GM19397 (cell line): ENCODE measurements around the gene IKBKG.
"Not testable (repeated sequence)": the region's sequence is repeated elsewhere in the genome, so short reads cannot be mapped to it uniquely, and the experiment has no call there.

ENCODE experiments used
- ATAC-seq: cut with Tn5 transposase; IDR thresholded peaks from one replicate; pipeline ENCODE4 v1.9.1; 2021; ENCODE audit warnings: mild to moderate bottlenecking, moderate library complexity; ENCODE audit not compliant: unreplicated experiment

IKBKG gene

DNA sequence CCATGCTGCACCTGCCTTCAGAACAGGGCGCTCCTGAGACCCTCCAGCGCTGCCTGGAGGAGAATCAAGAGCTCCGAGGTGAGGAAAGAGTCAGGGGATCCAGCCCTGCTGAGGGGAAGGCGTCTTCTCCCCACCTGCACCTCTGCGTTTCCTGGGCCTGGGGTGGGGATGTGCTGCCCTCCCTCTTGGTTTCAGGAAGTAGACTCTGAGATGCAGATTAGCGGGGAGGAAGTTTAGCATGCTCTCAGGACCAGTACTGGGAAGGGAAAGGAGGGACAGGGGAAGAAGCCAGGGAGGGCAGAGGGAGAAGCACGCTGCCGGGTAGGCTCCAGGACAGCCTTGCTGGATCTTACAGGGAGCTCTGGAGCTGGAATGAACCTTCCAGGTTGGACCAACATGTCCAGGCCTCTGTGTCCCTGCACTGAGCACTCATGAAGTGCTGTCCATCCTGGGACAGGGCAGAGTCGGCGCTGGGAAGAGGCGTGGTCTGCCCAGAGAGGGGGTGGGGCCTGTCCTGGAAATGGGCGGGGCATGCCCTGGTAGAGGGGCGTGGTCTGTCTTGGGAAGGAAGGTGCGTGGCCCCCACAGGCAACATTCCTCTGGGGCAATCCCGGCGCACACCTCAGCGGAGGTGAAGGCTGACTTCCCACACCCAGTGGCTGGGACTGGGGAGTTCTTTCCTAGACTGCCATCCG lies 4.8 kb downstream of the IKBKG start:
- ATAC-seq = not testable (repeated sequence)

DNA sequence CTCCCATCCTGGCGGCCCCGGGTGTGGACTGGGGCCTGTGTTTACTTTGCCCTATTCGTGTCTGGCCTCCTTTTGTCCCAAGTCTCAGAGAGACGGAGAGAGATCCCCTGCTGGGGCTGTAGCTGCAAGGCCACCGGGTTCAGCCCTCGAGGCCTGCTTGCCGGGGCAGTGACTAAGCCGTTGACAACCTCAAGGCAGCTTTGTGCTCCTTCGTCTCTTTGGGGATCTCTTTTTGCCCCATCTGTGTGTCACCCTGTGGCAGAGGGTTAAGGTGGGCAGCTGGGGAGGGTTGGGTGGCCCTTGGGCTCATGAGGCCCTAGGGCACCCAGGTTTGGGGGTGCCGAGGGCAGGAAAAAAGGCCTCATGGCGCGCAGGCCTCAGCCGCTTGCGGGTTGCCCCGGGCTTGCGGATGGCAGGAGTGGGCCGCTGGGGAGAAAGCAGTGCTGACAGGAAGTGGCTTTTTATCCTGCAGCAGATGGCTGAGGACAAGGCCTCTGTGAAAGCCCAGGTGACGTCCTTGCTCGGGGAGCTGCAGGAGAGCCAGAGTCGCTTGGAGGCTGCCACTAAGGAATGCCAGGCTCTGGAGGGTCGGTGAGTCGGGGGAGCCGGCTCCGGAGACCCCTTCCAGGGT lies 10.8 kb downstream of the IKBKG start:
- not testable (repeated sequence) for ATAC-seq

DNA sequence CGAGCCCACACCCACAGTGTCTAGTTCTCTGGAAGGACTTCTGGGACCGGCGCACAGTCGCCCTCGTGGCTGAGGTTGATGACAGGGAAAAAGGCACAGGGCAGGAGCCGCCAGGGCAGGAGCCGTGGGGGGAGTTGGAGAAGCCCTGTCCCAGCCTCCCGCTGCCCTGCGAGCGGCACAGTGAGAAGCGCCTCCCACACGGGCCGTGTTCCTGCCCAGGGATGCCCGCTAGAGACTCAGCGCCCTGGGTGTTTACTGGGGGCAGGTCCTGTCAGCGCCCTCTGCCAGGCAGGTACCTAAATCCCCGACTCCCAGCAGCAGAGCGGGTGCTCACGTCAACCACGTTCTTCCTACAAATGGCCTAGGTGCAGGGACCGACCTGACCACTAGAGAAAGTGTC lies 11.5 kb downstream of the IKBKG start:
- ATAC-seq = not testable (repeated sequence)

DNA sequence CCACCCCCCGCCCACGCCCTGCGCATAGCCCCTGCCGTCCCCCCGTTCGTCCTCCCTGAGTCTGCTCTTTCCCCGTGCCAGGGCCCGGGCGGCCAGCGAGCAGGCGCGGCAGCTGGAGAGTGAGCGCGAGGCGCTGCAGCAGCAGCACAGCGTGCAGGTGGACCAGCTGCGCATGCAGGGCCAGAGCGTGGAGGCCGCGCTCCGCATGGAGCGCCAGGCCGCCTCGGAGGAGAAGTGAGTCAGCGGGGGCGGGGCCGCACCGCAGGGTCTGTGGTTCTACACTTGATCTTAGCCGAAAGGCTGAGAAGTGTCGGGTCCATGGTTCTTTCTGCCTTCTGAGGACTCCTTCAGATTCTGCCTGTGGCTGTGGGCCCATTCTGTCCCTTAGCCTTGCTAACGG lies 12.9 kb downstream of the IKBKG start:
- ATAC-seq = not testable (repeated sequence)

DNA sequence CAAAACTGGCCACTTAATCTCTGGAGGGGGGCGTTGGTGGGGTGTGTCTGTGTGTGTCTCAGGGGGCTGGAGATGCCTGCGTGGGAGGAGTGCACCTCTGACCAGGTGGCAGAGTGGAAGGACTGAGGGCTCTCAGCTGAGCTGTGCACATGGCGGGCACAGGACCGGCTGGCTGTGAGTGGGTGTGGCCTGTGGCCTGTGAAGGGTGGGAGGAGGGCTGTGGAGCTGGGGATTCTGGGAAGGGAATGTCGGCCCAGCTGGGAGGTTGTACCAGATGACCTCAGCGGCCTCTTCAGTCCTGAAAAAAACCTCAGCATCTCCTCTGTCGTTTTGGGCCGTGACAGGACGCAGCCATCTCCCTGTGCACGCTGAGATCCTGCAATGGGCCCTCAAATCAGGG lies 14.9 kb downstream of the IKBKG start:
- not testable (repeated sequence) for ATAC-seq

DNA sequence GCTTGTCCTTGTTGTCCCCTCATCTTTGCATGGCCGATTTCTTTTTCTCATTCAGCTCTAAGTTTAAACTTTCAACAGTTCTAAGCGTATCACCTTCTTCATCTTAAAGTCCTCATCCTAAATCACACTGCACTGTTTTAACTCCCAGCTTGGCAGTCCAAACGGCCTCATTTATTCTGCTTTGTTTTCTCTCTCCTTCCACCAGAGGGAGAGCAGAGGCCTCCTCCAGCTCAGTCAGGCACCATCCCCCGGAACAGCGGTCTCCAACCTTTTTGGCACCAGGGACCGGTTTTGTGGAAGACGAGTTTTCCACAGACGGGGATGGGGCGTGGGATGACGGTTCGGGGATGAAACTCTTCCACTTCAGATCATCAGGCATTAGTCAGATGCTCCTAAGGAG lies 22.9 kb downstream of the IKBKG start:
- ATAC-seq = not testable (repeated sequence)

DNA sequence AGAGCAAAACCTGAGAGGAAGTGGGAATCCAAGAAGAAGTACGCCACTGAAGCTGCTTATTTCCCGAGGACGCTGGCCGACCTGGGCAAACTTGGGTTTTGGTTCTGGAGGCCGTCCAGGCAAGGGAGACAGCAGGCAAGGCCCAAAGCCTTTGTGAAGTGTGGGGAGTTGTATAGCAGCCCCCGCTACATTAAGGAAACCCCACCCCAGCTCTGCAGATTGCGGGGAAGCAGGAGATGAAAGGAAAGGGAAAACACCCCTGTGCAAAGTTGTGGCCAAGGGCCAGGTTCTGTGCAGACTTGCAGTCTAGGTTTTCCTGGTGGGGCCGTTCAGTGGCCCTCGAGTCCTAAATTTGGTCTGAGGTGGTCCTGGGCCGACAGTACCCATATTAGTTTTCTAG lies 25.6 kb downstream of the IKBKG start:
- ATAC-seq = not testable (repeated sequence)

DNA sequence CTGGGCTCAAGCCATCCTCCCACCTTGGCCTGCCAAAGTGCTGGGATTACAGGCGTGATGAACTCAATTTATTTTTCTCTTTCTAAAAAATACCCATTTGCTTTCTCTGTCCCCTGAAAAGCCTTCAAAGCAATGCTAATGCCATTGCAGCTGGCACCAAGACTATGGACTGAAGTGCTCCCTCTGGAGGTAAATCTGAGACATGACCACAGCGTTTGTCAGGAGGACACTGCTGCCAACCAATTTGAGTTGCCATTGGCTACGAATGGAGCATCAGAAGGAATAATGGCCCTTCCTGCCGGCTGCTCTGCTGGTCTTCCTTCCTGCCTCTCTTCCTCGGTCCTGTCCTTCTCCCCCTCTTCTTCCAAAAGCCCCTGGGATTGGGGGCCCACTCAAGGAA lies 27.7 kb downstream of the IKBKG start:
- not testable (repeated sequence) for ATAC-seq

DNA sequence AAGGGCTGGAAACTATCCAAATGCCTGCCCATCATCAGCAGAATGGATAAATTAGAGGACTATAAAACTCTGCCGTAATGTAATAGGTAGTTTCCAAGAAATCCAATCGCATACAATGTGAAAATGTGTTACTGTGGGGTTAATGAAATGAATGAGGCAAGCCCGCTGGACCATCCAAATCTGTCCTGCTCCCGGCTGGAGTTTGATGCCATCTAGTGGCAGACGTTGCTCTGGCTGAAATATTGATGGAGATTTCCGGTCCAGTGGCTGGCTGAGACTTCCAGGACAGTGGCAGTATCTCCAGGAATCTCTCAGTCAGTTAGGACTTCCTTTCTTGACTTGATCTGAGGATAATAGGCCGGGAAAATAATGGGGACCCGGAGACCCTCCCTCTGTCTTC lies 35.6 kb downstream of the IKBKG start:
- not testable (repeated sequence) for ATAC-seq

DNA sequence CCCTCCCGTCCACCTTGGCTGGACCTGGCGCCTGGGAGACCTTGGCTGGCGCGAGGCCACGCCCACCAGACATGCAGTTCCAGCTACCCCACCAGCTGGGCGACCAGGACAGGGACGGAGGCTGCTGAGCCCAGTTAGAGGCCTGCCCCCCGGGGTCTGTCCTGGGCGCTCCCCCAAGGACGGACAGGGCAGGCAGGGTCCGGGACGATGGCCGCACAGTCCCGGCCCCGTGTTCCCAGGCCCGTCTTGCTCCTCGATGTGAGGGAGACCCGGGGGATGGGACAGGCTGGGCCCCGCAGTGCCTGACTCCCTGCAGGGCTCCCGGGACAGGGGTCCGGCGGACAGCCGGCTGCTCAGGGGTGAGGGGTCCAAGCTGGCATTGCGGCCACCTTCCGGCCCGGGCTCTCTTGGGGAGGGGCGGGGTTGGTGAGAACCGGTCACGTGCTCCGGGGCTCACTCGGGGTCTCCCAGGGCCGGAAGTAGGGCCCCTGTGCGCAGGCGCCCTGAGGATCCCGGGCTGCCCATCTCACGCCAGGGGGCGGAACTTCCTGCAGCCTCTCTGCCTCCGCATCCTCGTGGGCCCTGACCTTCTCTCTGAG lies 37.3 kb downstream of the IKBKG start, which contains the start of gene CTAG1A:
CTAG1A (plus strand) TSS at position 549 of the 599 bp plus-strand sequence. CDS start 74 bp downstream, outside the sequence.
- not testable (repeated sequence) for ATAC-seq

DNA sequence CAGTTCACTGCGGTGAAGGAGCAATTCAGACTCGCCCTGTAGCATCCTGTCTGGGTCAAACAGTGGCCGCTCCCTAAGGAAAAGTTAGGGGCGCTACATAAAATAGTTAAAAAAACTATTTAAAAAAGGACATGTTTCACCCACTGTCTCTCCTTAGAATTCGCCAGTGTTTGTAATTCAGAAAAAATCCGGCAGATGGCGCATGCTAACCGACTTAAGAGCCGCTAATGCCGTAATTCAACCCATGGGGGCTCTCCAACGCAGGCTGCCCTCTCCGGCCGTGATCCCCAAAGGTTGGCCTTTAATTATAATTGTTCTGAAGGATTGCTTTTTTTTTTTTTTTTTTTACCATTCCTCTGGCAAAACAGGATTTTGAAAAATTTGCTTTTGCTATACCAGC lies 43.0 kb downstream of the IKBKG start:
- not testable (repeated sequence) for ATAC-seq

DNA sequence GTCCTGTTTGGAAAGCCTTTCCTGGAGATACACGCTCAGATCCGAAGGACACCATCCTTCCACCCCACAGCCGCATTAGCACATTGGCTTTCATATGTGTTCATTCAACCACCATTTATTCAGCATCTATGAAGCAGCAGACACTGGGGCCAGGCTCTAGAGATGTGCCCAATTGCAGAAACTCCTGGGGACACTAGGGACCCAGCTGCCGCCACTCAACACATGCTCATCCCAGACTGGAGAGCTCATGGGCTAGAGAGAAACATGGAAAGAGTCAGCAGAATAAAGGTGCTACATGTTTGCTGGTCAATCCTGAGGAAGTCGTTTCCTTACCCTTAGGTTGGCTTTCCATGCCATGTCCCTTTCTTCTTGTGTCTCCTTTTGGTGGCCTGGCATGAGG lies 45.1 kb downstream of the IKBKG start:
- ATAC-seq = no peak

DNA sequence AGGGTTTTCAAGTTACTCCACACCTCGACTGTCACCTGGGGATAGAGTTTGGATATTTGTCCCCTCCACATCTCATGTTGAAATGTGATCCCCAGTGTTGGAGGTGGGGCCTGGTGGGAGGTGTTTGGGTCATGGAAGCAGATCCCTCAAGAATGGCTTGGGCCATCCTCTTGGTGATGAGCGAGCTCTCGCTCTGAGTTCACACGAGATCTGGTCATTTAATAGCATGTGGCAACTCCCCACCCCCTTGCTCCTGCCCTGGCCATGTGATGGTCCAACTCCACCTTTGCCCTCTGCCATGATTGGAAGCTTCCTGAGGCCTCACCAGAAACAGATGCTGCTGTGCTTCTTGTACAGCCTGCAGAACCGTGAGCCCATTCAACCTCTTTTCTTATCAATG lies 45.8 kb downstream of the IKBKG start:
- ATAC-seq = no peak

DNA sequence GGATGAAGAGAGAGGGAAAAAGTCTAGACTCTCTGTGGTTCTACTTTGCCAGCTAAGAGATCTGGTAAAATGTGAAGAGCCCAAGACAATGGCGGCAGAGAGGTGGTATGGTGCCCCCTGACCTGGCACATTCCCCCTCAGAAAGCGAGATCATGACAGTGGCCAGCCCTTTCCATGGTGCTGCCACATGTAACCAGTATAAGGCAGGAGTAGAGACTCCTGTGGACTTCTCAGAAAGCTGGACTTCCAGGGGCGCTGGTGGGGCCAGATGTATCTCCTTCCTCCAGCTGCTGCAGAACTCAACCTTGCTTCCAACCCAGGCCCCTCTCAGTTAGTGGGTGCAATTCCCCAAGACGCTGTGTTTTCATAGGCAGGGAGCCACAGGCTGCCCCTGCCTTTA lies 47.1 kb downstream of the IKBKG start:
- no peak for ATAC-seq

DNA sequence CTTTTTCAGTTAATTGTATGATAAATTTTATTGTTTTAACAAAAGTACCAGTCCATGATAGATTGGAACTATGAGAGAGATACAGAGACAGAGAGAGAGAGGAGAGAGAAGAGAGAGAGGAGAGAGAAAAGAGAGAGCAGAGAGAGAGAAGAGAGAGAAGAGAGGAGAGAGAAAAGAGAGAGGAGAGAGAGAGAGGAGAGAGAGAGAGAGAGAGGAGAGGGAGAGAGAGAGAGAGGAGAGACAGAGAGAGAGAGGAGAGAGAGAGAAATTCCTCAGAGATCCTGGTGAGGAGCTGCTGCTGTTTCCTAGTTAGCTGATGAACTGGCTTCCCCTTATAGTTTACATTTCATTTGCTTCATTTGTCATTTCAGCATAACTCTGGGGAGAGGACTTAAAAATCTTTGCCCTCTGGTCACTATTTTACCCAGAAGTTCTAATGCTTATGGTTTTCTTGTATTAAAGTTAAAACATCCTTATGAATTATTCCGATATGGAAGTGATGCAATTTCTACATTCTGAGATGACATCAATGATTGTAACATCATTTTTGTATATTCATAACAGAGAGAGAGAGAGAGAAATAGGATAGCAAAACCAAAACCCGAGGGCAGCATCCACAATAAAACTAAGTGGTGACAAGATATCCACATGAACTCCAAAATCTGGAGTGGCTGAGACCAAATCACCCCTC lies 48.3 kb downstream of the IKBKG start:
- ATAC-seq = no peak

DNA sequence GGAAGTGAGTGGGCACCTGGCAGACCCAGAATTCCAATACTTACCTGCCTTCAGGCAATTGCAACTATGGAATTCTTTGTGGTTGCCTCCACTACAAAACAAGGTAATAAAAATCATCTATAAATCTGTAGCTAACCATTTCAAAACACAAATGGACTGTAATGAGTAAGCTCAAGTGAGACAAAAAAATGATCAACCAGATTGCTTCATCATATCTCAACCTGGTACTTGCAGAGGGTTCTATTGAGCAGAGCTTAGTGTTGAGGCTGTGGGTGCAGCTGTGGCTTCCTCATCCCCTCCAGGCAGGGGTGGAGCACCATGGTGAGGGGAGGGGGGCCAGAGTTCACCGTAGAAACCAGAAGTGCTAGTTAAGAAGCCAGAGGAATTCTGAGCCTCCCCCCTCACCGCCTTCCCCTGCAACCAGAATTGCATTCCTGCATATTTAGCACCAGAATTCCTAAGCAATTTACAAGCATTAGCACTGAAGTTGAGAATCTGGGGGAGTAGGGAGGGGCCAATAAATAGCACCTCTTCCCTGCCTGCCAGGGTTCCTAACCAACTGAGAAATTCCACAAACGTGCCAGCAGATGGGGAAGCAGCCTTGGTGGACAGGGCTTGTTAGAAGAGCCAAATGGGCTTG lies 49.0 kb downstream of the IKBKG start:
- ATAC-seq = no peak

DNA sequence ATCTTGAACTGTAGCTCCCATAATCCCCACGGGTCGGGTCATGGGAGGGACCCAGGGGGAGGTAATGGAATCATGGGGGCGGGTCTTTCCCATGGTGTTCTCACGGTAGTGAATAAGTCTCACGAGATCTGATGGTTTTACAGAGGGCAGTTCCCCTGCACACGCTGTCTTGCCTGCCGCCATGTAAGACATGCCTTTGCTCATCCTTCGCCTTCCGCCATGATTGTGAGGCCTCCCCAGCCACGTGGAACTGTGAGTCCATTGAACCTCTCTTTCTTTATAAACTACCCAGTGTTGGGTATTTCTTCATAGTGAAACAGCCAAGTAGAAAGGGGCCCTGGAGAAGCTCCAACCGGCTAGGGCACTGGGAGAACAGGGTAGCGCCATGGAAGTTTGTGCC lies 49.8 kb downstream of the IKBKG start:
- ATAC-seq = no peak

DNA sequence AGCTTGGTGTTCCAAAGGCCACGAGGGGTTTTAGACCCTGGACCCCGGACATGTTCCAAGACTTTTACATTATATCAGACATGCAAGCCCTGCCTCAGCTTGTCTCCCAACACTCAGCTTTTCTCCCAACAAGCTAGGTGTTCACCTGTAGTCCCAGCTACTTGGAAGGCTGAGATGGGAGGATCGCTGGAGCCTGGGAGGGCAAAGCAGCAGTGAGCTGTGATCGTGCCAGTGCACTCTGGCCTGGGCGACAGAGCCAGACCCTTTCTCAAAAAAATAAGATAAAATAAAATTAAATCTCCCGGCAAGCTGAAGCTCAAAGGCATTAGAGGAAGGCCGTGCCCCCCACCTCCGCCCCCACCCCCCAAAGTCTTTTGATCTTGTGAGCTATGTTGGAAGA lies 51.2 kb downstream of the IKBKG start:
- no peak for ATAC-seq

DNA sequence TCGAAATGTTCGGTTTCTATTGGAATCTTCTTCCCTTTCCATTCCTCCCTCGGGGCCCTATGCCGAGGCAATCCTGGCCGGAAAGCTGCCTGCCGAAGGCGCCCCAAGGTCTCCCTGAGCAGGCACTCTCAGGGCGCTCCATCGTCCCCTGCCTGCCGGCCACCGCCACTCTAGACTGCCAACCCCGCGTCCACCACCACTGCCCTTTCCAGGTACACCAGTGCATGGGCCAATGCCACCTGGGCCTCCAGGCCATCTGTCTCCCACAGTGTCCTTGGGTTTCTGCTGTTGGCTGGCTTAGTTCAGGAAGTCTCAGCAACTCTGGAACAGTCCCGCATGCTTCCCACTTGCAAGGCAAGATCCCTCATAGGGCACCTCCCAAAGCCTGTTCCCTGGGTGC lies 52.1 kb downstream of the IKBKG start:
- ATAC-seq = no peak

DNA sequence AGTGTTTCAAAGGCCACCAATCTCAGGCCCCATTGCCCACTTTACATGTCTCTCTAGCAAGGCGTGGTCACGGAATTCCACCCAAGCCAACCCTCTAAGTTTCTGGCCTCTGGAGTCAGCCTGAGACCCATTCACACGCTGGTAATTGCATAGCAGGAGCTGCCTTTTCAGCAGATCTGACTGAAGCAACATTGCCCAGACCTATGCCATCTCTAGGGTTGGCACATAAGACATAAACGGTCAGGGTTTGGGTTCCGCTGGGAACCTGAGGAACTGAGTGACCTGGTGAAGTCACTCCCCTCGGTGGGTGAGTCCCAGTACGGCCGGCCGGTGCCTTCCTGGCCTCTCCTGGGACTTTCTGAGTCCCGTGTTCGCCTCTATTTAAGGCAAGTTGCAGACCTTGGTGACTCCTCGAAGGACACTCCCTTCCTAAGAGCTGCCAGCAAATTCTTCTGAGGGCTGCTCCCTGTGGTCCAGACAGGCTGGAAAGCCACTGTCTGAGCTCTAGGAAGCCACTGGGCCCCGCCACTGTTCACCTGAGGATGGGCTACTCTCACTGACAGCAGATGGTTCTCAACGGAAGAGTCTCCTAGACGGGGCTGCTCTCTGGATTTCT lies 53.4 kb downstream of the IKBKG start:
- ATAC-seq = no peak

DNA sequence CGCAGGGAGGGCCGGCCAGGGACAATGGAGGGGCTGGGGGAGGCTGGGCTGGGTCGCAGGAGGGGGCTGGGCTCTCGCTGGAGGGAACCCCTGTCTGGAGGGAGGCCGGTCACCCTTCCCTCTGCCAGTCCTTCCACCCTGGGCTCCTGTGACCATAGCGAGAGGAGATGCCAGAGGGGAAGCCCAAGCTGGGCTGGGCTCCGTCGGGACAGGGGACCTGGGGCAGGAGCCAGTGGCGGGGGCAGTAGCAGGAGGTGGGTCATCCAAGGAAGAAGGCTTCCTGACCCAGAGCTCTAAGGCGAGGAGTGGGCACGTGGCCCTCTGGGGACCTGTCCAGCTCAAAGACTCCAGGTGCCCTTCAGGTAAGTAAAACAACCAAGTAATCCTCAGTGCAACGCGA lies 54.8 kb downstream of the IKBKG start:
- no peak for ATAC-seq
